22Rv1 (cell line): ENCODE data around the gene GREB1.

ENCODE experiments used
- CTCF ChIP-seq: fragments of 450-650 bp; IDR thresholded peaks from 2 replicates; pipeline ENCODE4 v1.5.1; 2017; ENCODE audit warnings: mild to moderate bottlenecking
- ZFX ChIP-seq: fragments of 450-650 bp; IDR thresholded peaks from 2 replicates; pipeline ENCODE4 v1.6.1; 2017; ENCODE audit warnings: antibody characterized with exemption, borderline replicate concordance

- no peak for TF ChIP-seq CTCF
- TF ChIP-seq ZFX = no peak
These were observed 15.9 kb upstream of the GREB1 start for GRCh38 chr2:11517906-11518305.
